HG03108 (cell line): ENCODE results near the gene SURF4.

Experiments used
- ATAC-seq: cut with Tn5 transposase; IDR thresholded peaks from one replicate; pipeline ENCODE4 v1.9.1; 2021; ENCODE audit warnings: moderate library complexity; ENCODE audit not compliant: unreplicated experiment

The SURF4 gene

GRCh38 chr9:133375116-133375723 is 640 bp downstream of the SURF4 start:
- ATAC-seq, result no peak

GRCh38 chr9:133374612-133375115 is 1.2 kb downstream of the SURF4 start:
- no peak for ATAC-seq

DNA sequence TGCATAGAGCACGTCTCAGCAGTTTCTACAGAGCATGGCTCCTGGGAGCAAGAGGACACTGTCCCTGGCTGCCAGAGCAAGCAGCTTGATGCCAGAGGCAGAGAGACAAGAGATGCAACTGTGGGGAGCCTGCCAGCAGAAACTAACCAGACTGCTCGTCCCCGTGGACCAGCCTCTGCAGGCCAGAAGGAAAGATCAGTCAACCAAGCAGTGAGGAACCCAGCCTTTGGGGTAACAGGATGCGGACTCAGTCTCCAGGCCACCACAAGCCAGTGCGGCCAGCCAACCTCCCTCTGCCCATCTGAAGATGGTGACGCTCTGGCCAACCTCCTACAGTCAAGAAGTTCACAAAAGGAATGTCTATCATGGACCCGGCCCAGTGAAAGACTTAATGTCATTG is 3.7 kb downstream of the SURF4 start:
- no peak for ATAC-seq

- no peak for ATAC-seq
Measured at GRCh38 chr9:133371261-133371711, 4.6 kb downstream of the SURF4 start.

GRCh38 chr9:133370685-133371084 is 5.2 kb downstream of the SURF4 start:
- no peak for ATAC-seq

DNA sequence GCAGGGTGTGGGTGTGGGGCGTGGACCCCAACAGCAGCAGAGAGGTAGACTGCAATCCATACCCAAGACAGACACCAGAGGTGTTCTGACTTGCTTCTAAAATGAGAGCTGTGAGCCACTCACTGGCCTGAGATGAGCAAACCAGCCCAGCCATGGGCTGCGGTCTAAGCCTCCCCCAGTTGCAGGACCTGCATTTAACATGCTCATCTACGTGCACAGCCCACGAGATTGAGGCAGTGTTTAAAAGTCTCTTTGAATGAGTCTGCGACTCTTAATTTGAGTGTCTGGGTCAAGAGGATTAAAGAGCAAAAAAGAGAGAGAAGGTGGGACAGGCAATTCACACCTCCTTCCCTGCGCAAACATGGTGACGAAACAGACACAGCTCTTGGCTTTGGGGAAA is 5.9 kb downstream of the SURF4 start:
- ATAC-seq, result no peak

GRCh38 chr9:133369422-133369821 is 6.4 kb downstream of the SURF4 start:
- no peak for ATAC-seq

- ATAC-seq, result no peak
Measured at GRCh38 chr9:133368249-133368881, 7.5 kb downstream of the SURF4 start.

DNA sequence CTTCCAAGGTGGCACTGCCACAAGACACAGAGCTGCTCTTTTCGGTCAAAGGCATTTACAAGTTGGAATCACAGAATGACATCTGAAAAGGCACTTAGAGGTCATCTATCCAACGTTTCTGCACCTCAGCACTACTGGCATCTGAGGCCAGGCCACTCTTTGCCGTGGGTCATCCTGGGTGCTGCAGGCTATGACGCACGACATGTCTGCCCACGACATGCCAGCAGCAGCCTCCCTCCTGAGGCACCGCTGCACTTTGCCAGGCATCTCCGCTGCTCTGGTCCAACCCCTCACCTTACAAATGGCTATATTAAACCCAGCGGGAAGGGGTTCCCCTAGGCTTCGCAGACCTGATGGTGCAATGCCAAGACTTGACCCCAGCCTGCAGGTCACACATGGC is 8.1 kb downstream of the SURF4 start:
- no peak for ATAC-seq

- no peak for ATAC-seq
Measured at GRCh38 chr9:133367221-133367620, 8.6 kb downstream of the SURF4 start.

DNA sequence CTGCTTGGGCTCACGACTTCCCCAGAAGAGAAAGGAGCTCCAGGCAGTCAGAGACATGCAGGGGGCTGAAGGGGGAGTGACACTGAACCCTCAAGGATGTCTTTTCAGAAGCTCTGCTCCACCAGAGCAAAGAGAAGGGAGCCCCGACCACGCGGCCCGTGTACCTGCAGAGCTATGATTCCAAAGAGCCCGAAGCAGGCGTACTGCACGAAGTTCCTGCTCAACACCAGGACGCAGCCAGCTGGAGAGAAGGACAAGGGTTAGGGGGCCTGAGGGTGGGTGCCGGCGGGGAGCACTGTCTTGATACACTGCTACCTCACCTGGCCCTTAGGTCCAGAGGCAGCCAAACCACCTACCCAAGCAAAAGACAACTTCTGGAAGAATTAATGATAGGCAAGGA is 9.4 kb downstream of the SURF4 start:
- no peak for ATAC-seq

DNA sequence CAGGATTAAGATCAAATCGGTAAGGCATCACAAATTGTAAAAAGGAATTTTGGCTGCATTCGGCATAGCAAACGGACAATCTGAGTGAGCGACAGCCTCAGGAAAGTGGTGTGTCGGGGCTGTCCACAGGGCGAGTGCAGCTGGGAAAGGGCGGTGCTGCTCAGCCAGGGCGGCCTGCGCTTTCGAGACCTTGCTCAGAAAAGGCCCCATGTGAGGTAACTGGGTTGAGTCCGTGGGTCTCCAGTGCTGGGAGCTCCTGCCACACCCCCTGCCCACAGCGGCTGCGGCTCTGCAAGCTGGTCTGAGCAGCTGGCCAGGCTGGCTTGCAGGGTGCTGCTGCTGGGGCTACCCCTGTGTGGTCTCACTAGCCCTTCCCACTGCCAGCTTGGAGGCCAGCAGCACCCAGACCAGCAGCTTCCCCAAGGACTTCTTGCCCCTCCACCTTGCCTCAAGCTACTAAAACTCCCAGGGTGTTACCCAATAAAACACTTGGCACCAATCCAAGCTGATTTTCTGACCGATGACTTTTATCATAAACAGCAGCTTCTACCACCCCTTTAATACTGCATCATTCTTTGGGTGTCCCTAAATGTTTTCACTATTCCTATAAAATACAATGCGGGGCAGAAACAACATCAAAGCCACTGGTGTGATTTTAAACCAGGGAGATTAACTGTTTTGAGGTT is 13.4 kb downstream of the SURF4 start:
- ATAC-seq, result no peak

GRCh38 chr9:133361507-133362092 is 14.3 kb downstream of the SURF4 start:
- ATAC-seq, result no peak

DNA sequence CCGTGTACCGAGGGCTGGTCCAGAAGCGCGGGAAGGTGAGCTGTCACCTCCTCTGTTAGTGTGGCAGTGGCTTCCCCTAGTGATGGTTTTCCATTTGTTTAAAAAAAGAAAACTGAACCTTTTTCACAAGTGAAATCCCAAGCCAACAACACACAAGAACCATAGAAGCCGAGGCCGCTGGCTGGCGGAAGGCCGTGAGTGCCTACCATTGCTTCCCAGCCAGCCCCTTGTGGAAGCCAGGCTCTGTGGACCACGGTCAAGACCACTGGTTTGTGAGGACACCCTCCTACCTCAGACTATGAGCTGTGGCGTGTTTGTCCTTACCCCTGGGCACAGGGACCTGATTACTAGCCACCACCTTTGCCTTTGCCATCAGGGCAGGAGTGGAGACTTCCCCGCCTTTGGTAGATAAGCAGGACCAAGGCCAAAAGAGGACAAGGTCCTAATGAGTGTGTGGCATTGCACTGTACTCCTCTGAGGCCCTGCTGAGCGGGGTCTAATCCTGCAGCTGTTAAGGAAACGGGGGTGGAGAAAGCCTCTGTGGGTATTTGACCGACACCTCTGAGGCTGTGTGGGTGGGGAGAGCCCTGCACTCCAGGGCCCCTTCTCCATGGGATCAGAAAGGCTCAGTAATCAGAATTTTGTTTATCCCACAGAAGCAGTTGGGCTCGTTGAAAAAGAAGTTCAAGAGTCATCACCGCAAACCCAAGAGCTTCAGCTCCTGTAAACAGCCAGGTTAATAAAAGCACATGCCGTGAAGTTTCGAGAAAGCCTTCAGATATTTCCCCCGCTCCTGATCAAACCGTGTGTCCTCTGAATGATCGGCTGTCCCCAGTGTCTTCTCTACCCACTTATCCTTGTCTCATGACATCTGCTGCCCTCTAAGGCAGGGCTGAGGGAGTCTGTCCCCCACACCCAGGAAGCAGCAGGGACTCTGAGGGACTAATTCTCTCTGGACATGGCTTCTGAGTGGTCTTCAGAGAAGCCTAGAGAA is 15.2 kb downstream of the SURF4 start:
- no peak for ATAC-seq

DNA sequence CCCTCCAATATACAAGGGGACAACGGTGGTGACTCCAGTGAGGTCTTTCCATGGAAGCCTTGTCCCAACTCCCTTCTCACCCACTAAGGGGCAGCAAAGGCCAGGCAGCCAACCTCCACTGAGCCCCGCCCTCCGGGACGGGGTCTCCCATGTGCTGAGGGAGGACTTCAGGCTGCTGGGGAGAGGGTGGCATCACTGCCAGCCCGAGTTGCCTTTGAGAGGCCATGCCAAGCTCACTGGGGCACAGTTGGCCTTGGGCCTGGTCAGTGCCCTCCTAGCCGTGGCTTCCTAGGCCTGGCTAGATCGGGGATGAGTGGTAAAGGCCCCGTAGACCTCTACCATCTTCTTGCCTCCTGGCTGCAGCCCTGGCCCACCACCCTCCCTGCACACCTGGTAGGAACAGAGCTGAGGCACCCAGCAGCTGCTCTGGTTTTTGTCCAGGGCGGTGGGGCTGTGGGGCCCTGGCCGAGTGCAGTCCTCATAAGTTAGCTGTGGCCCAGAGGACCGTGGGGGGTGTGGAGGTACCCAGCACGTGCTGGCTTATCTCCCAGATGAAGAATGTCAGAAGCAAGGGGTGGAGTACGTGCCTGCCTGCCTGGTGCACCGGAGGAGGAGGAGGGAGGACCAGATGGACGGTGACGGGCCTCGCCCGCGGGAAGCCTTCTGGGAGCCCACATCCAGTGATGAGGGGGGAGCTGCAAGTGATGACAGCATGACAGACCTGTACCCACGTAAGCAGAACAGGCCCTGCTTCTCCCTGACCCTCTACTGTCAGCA is 16.3 kb downstream of the SURF4 start:
- ATAC-seq, result no peak

DNA sequence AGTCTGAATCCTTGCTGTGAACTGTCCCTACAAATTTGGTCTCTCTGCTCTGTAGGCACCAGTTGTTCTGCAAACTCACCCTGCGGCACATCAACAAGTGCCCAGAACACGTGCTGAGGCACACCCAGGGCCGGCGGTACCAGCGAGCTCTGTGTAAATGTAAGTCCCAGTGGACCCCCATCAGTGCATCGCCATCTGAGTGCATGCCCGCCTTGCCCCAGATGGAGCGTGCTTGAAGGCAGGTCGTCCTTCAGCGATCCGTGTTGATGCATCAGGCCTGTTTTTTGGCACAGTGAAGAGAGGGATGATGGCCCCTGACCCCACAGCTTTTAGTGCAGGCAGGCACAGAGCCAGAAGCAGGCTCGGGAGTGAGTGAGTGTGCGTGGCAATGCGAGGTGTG is 18.2 kb downstream of the SURF4 start:
- ATAC-seq, result no peak

DNA sequence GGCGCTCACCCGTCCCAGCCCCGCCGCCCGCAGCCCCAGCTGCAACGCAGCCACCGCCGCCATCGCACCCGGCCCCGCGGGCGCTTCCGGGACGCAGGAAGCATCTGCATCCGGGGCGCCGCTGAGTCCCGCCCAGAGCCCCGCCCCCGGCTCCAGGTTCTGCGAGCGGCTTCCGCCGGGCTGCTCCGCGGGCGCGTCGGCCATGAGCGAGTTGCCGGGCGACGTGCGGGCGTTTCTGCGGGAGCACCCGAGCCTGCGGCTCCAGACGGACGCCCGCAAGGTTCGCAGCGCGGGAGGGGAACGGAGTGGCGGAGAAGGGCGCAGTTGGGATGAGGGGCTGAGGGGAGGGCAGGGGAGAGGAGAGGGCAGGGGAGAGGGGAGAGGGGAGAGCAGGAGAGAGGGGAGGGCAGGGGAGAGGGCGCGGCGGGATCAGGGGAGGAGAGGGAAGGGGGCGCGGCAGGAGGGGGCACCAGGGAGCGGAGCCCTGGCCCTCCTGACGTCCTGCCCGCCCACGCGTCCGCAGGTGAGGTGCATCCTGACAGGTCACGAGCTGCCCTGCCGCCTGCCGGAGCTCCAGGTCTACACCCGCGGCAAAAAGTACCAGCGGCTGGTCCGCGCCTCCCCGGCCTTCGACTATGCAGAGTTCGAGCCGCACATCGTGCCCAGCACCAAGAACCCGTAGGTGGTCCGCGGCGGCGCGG is 19.3 kb downstream of the SURF4 start, which contains the start of the genes SURF1 and SURF2:
SURF1 (minus strand) TSS at position 97 of the 701 bp plus-strand sequence; CDS start at position 63, 34 bp downstream.
SURF2 (plus strand) TSS at position 160 of the 701 bp plus-strand sequence; CDS start at position 203, 43 bp downstream.
- peak; percentile 74 for ATAC-seq

- ATAC-seq, result no peak
Measured at GRCh38 chr9:133355881-133356357, 19.9 kb downstream of the SURF4 start.

DNA sequence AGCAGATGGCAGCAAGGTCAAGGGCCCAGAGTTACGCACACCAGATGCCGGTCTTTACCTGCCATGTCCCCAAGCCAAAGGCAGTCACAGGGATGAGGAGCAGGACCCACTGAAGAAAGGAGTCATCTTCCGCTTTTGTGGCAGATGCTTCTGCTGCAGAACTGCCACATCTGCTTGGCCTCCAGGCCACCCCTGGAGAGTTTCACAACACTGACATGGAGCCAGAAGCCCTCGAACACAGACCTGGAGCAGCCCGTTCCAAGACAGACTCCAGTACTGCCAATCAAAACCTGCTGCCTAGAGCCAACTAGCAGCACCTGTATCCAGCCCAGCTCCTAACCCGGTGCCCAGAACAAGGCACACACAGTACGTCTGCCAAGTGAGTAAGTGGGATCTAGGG is 21.1 kb downstream of the SURF4 start:
- ATAC-seq, result no peak
